GM10266 (cell line): ENCODE data around the gene CIITA.
"Not testable (repeated sequence)": the region's sequence is repeated elsewhere in the genome, so short reads cannot be mapped to it uniquely, and the experiment has no call there.

ENCODE experiments used
- DNase-seq: peaks from one replicate; pipeline ENCODE4 v3.0.0; 2012; ENCODE audit errors: extremely low spot score
- TF ChIP-seq, protein P1 (sequence below): IDR thresholded peaks from 2 replicates; pipeline ENCODE4 v1.5.1; 2012; ENCODE audit warnings: mild to moderate bottlenecking, low read depth; ENCODE audit not compliant: control insufficient read depth, insufficient read depth; ENCODE audit errors: missing control alignments

CIITA gene

DNA sequence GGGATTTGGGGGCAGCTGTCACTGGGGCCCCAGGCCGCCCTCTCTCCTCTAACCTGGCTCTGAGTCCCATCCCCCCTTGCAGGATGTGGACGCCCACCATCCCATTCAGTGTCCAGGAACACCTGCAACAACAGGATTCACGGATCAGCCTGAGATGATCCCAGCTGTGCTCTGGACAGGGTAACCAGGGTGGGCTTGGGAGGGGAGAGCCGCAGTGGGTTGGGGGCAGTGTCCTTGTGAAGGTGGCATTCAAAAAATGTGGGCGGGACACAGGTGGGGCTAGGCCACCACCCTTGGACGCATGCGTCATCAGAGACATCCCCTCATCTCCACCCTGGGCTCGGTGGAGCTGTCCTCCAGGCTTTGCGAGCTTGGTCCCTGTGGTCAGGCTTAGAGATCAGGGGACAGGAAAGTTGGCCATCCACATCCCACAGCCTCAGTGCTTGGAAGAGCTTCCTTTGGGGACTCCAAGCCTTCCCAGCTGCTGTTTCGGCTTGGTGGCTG is 46.2 kb downstream of the CIITA start:
- no peak for DNase-seq
- TF ChIP-seq, protein P1, sequence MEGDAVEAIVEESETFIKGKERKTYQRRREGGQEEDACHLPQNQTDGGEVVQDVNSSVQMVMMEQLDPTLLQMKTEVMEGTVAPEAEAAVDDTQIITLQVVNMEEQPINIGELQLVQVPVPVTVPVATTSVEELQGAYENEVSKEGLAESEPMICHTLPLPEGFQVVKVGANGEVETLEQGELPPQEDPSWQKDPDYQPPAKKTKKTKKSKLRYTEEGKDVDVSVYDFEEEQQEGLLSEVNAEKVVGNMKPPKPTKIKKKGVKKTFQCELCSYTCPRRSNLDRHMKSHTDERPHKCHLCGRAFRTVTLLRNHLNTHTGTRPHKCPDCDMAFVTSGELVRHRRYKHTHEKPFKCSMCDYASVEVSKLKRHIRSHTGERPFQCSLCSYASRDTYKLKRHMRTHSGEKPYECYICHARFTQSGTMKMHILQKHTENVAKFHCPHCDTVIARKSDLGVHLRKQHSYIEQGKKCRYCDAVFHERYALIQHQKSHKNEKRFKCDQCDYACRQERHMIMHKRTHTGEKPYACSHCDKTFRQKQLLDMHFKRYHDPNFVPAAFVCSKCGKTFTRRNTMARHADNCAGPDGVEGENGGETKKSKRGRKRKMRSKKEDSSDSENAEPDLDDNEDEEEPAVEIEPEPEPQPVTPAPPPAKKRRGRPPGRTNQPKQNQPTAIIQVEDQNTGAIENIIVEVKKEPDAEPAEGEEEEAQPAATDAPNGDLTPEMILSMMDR: no peak

DNA sequence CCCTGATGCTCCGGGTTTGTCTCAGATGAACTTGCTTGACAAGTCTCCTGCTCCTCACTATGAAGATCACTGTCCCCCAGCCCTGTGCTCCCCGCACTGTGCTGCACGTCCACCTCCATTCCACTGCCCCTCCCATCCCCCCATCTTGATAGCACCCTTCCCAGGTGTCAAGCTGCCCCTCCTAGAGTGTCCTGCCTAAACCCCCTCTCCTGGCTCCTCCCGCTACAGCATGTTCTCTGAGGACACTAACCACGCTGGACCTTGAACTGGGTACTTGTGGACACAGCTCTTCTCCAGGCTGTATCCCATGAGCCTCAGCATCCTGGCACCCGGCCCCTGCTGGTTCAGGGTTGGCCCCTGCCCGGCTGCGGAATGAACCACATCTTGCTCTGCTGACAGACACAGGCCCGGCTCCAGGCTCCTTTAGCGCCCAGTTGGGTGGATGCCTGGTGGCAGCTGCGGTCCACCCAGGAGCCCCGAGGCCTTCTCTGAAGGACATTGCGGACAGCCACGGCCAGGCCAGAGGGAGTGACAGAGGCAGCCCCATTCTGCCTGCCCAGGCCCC is 46.7 kb downstream of the CIITA start:
- TF ChIP-seq, protein P1: no peak
- no peak for DNase-seq

DNA sequence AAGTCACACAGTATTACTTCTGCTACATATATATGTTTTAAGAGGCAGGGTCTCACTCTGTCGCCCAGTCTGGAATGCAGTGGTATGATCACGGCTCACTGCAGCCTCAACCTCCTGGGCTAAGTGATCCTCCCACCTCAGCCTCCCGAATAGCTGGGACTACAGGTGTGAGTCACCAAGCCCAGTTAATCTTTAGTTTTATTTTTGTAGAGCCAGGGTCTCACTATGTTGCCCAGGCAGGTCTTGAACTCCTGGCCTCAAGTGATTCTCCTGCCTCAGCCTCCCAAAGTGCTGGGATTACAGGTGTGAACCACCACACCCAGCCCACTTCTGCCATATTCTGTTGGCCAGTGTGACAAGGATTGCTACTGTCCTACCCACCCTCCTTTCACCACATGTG is 48.3 kb downstream of the CIITA start:
- not testable (repeated sequence) for DNase-seq

DNA sequence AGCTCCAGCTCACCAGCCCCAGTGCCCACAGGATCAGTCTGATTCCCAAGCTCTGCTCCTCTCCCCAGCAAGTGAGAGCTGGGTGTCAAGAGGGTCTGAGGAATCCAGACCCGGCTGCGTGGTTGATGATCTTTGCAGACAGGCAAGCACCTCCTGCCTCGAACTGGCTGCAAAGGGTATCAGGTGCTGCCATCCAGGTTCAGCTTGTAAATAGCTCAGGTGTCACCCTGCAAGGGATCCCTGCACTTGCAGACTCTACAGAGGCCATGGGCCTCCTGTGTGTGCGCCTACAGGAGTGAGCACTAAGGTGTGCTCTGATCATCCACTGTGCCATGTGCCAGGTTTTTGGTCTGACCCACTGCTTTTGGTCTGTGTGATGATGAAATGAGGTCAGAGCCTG is 49.1 kb downstream of the CIITA start:
- TF ChIP-seq, protein P1: no peak
- DNase-seq: no peak

DNA sequence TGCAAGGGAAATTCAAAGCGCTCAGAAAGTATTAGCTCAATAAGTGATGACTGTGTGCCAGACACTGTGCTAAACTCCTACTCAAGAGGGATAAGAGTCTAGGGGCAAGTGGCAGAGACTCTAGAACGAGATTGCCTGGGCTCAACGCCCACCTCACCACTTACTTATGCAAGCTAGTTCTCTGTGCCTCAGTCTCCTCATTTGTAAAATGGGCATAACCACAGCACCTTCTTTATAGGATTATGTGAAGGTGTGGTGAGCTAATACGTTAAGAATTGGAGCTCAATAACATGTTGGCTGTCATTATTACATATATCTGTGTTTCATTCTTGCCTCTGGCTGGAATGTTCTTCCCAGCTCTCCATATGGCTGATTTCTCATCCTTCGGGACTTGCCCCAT is 49.9 kb downstream of the CIITA start:
- TF ChIP-seq, protein P1: no peak
- no peak for DNase-seq

DNA sequence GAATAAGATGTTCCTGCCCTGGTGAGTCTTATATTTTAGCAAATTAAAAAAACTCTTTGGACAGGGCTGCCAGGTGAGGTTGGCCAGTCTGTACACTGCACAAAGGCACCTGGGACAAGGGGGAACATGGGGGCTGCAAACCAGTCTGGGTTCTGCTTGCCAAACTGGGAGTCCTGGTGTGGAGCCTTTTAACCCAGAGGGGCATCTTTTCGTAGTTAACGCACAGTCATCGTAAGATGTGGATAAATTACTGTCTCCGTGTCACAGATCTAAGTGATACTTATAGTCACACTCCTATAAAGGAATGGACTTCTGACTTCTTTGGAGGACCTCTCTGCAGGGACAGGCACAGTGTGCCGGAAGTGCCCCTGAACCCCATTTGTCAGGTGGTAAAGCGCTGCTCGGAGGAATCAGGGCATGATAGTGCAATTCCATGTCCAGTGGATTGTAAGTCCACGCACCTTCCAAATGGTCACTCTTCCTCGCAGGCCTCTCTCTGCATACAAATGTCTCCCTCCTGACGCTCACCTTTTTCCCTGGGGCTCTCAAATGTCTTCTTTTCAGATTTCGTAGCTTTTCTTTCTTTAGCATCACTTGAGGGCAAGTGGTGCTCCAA is 50.6 kb downstream of the CIITA start:
- TF ChIP-seq, protein P1: no peak
- no peak for DNase-seq

DNA sequence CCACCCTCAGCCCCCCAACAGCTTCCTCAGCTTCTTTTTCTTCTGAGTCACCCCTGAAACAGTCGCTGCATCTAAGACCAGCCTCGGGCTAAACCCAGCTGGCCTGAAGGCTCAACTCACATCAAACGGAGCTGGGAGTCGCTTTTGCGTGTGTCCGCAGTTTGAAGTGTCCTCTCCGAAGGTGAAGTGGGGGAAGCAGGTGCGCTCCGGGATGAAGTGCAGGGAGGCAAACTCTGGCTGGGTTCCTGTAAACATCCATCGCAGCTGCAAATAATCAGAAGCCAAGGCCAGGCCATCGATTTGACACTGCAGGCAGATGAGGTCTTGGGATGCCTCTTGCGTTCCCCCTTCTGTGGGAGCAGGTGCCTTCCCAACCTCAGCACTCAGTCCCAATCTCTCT is 52.1 kb downstream of the CIITA start:
- not testable (repeated sequence) for DNase-seq

DNA sequence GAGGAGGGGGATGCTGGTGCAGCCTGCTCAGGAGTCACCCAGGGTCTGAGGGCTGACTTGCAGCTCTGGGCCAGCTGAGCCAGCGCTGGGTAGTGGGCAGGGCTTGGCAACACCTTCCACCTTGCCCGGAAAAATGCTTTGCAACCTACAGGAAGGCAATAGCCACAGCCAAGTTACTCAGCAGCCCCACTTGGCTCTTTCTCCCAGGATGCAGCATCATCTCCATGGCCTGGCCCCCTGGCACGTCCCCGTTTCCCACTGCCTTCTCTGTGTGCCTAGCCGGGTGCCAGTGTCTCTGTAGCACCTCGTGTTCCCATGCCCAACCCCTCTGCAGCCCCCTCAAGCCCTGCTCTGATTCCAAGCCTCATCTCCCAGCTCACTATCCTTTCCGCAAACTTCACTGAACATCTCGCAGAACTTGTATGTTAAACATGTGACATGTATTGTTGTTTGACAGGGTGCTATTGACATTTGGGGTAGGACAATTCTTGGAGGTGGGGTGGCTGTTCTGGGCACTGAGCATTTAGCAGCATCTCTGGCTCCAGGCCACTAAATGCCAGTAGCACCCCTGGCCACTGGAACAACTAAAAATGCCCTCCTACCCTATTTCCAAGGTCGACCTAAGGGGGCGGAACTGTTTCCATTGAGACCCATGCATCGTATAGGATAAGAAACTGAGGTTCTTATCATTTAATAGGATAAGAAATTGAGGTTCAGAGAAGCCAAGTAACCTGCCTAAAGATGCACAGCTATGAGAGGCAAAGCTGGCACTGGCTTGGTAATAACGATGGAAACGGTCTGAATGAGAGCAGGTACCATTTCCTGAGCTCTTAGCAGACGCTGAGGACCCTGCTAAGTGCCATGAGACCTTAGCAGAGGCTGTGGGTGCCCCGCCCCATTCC is 53.1 kb downstream of the CIITA start:
- no peak for DNase-seq
- TF ChIP-seq, protein P1: no peak
